Measurements from ENCODE around the gene REPIN1. TPM values are rescaled to one million over a fixed set of nuclear protein-coding genes. Genes with fewer than 3 reads are reported as not detected.

Gene REPIN1
- polyA plus RNA-seq, 1 experiment = 28.4 TPM

GRCh38 chr7:150406312-150406566 lies 37.6 kb downstream of the REPIN1 start:
- ChIA-PET POLR2A (interaction anchor here (0.9 to 1.7 kb wide), 3 partner anchors 17 to 66 kb away, joined by 3 to 7 read pairs (median 3); partner anchors contain the start of gene REPIN1), CTCF (interaction anchor here (0.8 to 2.5 kb wide), 5 partner anchors 14 to 57 kb away, joined by 3 to 9 read pairs (median 3); no protein-coding TSS in a partner anchor)
- H3K27ac ChIP-seq (ENCODE audit: low read depth, low read length) = peak overlapping the region; percentile 48
- no peaks in the 10 kb centered on the region; the same call in 1 of the 2 replicates for H3K9me3 ChIP-seq (ENCODE audit: control insufficient read depth, insufficient read depth, low read length)
- DNase-seq (ENCODE audit: low read depth, low spot score) = no peak
- H3K4me3 ChIP-seq (ENCODE audit: low read depth, low read length) = peak overlapping the region; percentile 68
- no peaks in the 10 kb centered on the region for H3K27me3 ChIP-seq (ENCODE audit: control insufficient read depth, insufficient read depth, low read length)
- no peak for TF ChIP-seq CTCF (IDR thresholded peaks at IDR 0.05; ENCODE audit: low read depth, low read length)

- no peaks in the 10 kb centered on the region; the same call in 1 of the 2 replicates for H3K9me3 ChIP-seq (ENCODE audit: control insufficient read depth, insufficient read depth, low read length)
- ChIA-PET POLR2A (interaction anchor here (0.8 to 1.7 kb wide), 2 partner anchors 38 to 72 kb away, joined by 3 to 7 read pairs; partner anchors contain the start of gene REPIN1), CTCF (interaction anchor here (0.9 to 1.6 kb wide), 4 partner anchors 15 to 57 kb away, joined by 3 to 4 read pairs (median 3); no protein-coding TSS in a partner anchor)
- H3K27me3 ChIP-seq (ENCODE audit: control insufficient read depth, insufficient read depth, low read length) = no peaks in the 10 kb centered on the region
- peak overlapping the region; percentile 48 for H3K27ac ChIP-seq (ENCODE audit: low read depth, low read length)
- peak overlapping the region; percentile 68 for H3K4me3 ChIP-seq (ENCODE audit: low read depth, low read length)
- no peak for DNase-seq (ENCODE audit: low read depth, low spot score)
- no peak for TF ChIP-seq CTCF (IDR thresholded peaks at IDR 0.05; ENCODE audit: low read depth, low read length)
Measured at GRCh38 chr7:150406567-150407421, 38.2 kb downstream of the REPIN1 start.

- no peak for TF ChIP-seq CTCF (IDR thresholded peaks at IDR 0.05; ENCODE audit: low read depth, low read length)
- no peak for DNase-seq (ENCODE audit: low read depth, low spot score)
- ChIA-PET POLR2A (no interaction called here), CTCF (no interaction called here)
- no peak overlapping the region for H3K4me3 ChIP-seq (ENCODE audit: low read depth, low read length)
- no peaks in the 10 kb centered on the region; the same call in 1 of the 2 replicates for H3K9me3 ChIP-seq (ENCODE audit: control insufficient read depth, insufficient read depth, low read length)
- no peak overlapping the region for H3K27ac ChIP-seq (ENCODE audit: low read depth, low read length)
- H3K27me3 ChIP-seq (ENCODE audit: control insufficient read depth, insufficient read depth, low read length) = no peaks in the 10 kb centered on the region
Measured at GRCh38 chr7:150407588-150408392, 39.2 kb downstream of the REPIN1 start.

- POLR2A ChIA-PET = no interaction called here
- DNase-seq (ENCODE audit: low read depth, low spot score) = no peak
- TF ChIP-seq CTCF (IDR thresholded peaks at IDR 0.05; ENCODE audit: low read depth, low read length) = no peak
- Histone ChIP-seq H3K27me3 (ENCODE audit: control insufficient read depth, insufficient read depth, low read length) (no peaks in the 10 kb centered on the region), H3K4me3 (ENCODE audit: low read depth, low read length) (no peak overlapping the region), H3K27ac (ENCODE audit: low read depth, low read length) (no peak overlapping the region), H3K9me3 (ENCODE audit: control insufficient read depth, insufficient read depth, low read length) (no peaks in the 10 kb centered on the region; the same call in 1 of the 2 replicates)
- CTCF ChIA-PET = interaction anchor here (1.1 kb wide), 1 partner anchor 13 kb away, joined by 4 read pairs; no protein-coding TSS in a partner anchor
Measured at GRCh38 chr7:150408393-150409299, 40.0 kb downstream of the REPIN1 start.
